Measurements from ENCODE around the gene FOXO1.

Gene FOXO1

GRCh38 chr13:40540328-40541044, 126.0 kb downstream of the FOXO1 start:
- Histone ChIP-seq H3K4me1 (ENCODE audit: insufficient read depth, low read length, poor library complexity, severe bottlenecking) (no peaks in the 10 kb centered on the region), H3K27me3 (ENCODE audit: insufficient read depth, low read length, poor library complexity, severe bottlenecking) (no peaks in the 10 kb centered on the region), H3K36me3 (ENCODE audit: insufficient read depth, low read length) (no peaks in the 10 kb centered on the region), H4K20me1 (ENCODE audit: insufficient read depth, low read length, poor library complexity, severe bottlenecking) (no peaks in the 10 kb centered on the region), H3K4me2 (ENCODE audit: low read depth, low read length, poor library complexity, severe bottlenecking) (no peak overlapping the region), H3F3A (ENCODE audit: low read depth) (no peaks in the 10 kb centered on the region), H3K79me2 (ENCODE audit: insufficient read depth, low read length) (no peaks in the 10 kb centered on the region), H3K9me2 (replicated peaks; ENCODE audit: low read depth, low read length) (no peaks in the 10 kb centered on the region), H3K9ac (ENCODE audit: low read depth, low read length, poor library complexity, severe bottlenecking) (no peak overlapping the region), H2AFZ (ENCODE audit: low read length) (no peak overlapping the region), H3K4me3 (ENCODE audit: low read length, poor library complexity, severe bottlenecking) (no peak overlapping the region), H3K9me3 (ENCODE audit: insufficient read depth, low read depth, low read length) (no peaks in the 10 kb centered on the region)
- TF ChIP-seq CTCF (conservative IDR thresholded peaks at IDR 0.05; ENCODE audit: low read length) (no peak), EZH2phosphoT487 (IDR thresholded peaks at IDR 0.05; ENCODE audit: borderline replicate concordance) (no peak)

- no peaks in the 10 kb centered on the region for H3K4me1 ChIP-seq (ENCODE audit: insufficient read depth, low read length, poor library complexity, severe bottlenecking)
- no peaks in the 10 kb centered on the region for H3K27me3 ChIP-seq (ENCODE audit: insufficient read depth, low read length, poor library complexity, severe bottlenecking)
- H4K20me1 ChIP-seq (ENCODE audit: insufficient read depth, low read length, poor library complexity, severe bottlenecking): no peaks in the 10 kb centered on the region
- H3K9me3 ChIP-seq (ENCODE audit: insufficient read depth, low read depth, low read length): no peaks in the 10 kb centered on the region
- H3K4me2 ChIP-seq (ENCODE audit: low read depth, low read length, poor library complexity, severe bottlenecking): no peak overlapping the region
- no peaks in the 10 kb centered on the region for H3K36me3 ChIP-seq (ENCODE audit: insufficient read depth, low read length)
- H3F3A ChIP-seq (ENCODE audit: low read depth): no peaks in the 10 kb centered on the region
- H3K4me3 ChIP-seq (ENCODE audit: low read length, poor library complexity, severe bottlenecking): no peak overlapping the region
- no peak overlapping the region for H3K9ac ChIP-seq (ENCODE audit: low read depth, low read length, poor library complexity, severe bottlenecking)
- H3K79me2 ChIP-seq (ENCODE audit: insufficient read depth, low read length): no peaks in the 10 kb centered on the region
- H3K9me2 ChIP-seq (replicated peaks; ENCODE audit: low read depth, low read length): no peaks in the 10 kb centered on the region
- TF ChIP-seq CTCF (conservative IDR thresholded peaks at IDR 0.05; ENCODE audit: low read length) (no peak), EZH2phosphoT487 (IDR thresholded peaks at IDR 0.05; ENCODE audit: borderline replicate concordance) (no peak)
- H2AFZ ChIP-seq (ENCODE audit: low read length): no peak overlapping the region
Measured at GRCh38 chr13:40539576-40540327, 126.7 kb downstream of the FOXO1 start.

DNA sequence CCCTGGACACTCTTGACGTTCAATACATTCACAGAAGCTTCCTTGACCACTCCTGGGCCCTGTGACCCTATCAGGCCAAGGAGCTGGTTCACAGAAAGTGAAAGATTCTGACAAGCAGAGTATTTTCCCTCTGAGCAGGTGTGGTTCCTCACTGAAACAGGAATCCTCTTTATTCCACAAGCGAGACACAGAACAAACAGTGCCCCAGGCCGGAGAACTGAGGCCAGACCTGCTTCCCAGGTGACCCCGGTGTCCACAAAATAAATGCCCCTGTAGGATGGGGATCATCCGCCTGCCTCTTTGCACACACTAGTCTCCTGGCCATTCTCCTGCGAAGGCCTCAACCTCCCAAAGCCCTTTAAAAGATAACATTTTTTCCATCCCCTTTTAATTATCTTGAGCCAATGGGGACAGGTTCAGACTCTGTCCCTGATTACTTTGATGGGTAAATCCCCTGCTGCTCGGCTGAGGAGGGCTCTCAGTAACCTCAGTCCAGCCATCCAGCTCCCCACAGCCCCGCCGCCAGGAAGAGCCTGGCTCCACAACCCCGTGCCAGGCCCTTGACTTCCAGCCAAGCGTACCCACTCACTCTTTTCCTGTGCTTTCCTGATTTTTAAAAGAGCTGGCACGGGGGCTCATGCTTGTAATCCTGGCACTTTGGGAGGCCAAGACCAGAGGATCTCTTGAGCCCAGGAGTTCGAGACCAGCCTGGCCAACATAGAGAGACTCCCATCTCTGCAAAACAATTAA, 129.1 kb downstream of the FOXO1 start:
- Histone ChIP-seq H3K9me3 (ENCODE audit: insufficient read depth, low read depth, low read length) (no peaks in the 10 kb centered on the region), H3K4me1 (ENCODE audit: insufficient read depth, low read length, poor library complexity, severe bottlenecking) (no peaks in the 10 kb centered on the region), H3K4me3 (ENCODE audit: low read length, poor library complexity, severe bottlenecking) (no peak overlapping the region), H4K20me1 (ENCODE audit: insufficient read depth, low read length, poor library complexity, severe bottlenecking) (no peaks in the 10 kb centered on the region), H3F3A (ENCODE audit: low read depth) (no peaks in the 10 kb centered on the region), H3K36me3 (ENCODE audit: insufficient read depth, low read length) (no peaks in the 10 kb centered on the region), H3K27me3 (ENCODE audit: insufficient read depth, low read length, poor library complexity, severe bottlenecking) (no peaks in the 10 kb centered on the region), H3K9ac (ENCODE audit: low read depth, low read length, poor library complexity, severe bottlenecking) (no peak overlapping the region), H2AFZ (ENCODE audit: low read length) (no peak overlapping the region), H3K79me2 (ENCODE audit: insufficient read depth, low read length) (no peaks in the 10 kb centered on the region), H3K9me2 (replicated peaks; ENCODE audit: low read depth, low read length) (no peaks in the 10 kb centered on the region), H3K4me2 (ENCODE audit: low read depth, low read length, poor library complexity, severe bottlenecking) (no peak overlapping the region)
- TF ChIP-seq CTCF (conservative IDR thresholded peaks at IDR 0.05; ENCODE audit: low read length) (no peak), EZH2phosphoT487 (IDR thresholded peaks at IDR 0.05; ENCODE audit: borderline replicate concordance) (no peak)
